T-helper 22 cell (primary cell): ENCODE results near the gene NPIPB2.

Experiments used
- DNase-seq: peaks from one replicate; pipeline ENCODE4 v3.0.0-alpha.2; 2020; ENCODE audit warnings: low read depth

NPIPB2 gene

DNA sequence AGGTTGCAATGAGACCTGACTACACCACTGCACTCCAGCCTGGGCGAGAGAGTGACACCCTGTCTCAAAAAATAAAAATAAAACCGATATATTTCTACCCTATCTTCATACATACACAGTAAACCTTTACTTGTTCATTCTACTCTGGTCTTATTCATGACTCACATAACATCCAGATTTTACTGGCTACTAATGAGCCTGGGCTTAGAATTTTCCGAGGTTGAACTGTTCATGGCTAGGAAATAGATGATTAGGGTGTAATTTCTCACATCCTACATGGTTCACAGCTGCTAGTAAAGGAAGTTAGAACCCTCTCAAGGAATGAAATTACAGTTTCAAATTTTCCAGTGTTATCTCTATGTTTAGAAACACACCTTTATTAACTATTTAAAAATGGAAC is 40.8 kb downstream of the NPIPB2 start:
- no peak for DNase-seq

DNA sequence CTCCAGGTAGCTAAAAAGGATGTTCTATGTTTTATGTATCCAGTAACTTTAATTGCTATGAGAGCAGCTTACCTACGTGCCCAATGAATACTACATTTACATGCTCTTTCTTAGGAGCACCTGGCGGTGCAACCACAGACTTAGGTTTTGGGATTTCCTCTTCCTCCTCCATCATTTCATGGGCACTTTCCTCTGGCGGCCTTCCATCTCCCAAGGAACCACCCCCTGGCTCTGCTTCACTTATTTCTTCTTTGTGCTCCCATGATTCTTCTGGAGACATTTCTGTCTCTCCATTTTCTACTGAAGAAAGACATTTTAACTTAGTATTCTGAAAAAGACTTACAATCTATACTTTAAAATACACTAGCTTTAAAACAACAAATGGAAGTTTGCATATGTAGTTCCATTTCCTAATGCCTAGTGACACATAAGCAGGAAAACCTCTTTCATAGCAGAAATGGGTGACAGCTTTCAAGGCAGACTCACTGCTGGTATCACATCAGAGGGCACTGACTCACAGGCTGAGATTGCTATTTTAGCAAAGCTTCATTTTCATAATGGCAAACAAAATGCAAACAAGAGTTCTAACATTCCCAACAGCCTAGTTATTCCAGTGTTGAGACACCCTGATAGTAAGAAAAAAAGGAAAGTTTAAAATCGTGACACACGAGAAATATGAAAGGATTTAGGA is 45.2 kb downstream of the NPIPB2 start:
- no peak for DNase-seq

DNA sequence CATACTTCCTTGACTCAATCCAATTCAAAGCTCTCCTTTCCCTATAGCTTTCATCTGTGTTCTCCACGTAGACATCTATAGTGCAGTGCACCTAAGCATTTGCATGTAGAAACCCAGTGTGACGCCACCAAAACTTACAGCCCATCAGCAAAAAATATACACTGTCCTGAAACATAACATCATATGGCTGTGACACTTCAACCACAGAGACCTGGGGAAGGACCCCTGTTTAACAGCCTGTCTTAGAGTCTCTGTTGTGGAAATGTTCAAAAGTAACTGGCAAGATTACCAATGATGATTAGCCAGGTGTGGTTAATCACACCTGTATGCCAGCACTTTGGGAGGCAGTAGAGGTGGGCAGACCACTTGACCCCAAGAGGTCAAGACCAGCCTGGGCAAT is 48.3 kb downstream of the NPIPB2 start:
- DNase-seq: no peak

DNA sequence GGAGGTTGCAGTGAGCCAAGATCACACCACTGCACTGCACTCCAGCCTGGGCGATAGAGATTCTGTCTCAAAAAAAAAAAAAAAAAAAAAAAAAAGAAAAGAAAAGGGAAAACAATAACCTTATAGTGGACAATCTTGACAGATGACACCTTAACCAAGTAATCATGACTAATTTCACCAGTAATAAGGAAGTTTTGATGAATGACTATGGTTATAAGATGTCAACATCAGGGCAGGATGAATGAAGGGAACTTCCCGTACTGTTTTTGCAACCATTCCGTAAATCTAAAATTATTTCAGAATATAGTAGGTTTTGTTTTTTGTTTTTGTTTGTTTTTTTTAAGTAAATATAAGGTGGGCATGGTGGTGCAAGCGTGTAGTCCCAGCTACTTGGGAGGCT is 49.1 kb downstream of the NPIPB2 start:
- no peak for DNase-seq

DNA sequence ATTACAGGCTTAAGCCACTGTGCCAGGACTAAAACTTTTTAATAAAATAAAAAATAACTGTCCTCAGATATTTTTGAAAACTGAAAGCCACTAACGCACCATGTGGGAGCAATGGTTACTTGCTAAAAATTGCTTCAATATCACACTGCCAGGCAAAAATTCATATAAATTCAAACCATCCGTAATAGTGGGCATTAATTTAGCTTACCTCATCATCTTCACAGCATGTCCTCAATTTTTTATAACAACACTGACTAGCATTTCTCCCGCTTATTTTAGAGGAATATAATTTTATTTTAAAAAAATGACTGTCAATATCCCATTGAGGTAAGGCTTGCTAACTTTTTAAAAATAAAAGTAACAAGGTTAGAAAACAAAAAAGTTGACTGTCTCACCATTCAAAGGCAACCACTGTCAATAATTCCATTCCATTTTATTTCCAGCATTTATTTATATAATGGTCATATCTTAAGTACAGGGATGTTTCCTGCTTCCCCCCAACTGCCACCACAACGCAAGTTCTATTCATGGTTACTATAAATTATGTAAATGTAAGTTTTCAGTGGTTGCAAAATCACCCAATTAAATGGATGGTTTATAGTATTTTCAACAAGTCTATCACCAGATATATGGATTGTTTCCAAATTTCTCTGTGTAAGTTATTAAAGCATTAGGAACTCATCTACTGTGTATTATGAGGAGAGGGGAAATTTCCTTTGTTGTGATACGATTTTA is 51.4 kb downstream of the NPIPB2 start:
- no peak for DNase-seq

DNA sequence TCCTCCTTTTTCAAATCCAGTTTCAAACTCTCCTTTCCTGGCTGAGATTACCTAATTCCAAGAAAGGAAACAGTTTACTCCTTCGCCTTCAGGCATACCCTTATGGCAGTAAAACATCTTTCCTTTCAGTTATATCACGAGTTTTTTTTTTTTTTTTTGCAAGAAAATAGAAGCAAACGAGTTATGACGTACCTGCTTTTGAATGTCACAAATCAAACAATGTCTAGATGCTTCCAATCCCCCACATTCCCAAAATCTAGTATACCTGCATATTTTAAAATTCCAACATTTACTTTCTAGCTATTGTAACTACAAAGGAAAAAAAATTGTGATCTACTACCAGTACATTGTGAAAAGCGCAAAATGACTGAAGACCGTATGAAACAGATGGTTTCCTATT is 55.0 kb downstream of the NPIPB2 start:
- DNase-seq: no peak

DNA sequence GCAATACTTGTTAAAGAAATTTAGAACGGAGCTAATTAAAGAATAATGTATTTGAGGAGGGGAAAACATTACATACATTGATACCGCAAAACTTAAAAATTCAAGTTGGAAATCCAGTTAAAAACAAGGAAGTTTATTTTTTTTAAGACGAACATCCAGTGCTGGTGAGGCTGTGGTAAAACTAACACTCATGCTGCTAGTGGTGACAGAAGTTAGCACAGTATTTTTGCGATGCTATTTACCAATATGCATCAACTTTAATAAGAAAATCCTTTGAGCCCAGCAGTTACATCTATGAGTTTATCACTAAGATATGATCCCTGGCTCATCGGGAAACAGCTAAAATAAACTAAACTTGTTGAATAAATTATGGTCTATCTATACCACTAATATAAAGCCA is 57.8 kb downstream of the NPIPB2 start:
- DNase-seq: no peak

DNA sequence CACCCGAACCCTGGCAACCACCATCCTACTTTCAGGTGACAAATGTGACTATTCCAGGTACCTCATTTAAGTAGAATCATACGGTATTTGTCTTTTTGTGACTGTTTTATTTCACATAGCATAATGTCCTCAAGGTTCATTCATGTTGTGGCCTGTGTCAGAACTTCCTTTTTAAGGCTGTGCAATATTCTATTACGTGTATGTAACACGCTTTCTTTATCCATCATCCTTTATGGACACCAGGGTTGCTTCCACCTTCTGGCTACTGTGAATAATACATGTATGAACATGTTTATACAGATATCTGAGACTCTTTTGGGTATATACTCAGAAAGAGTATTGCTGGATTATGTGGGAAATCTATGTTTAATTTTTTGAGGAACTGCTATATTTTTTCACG is 61.8 kb downstream of the NPIPB2 start:
- DNase-seq: no peak

DNA sequence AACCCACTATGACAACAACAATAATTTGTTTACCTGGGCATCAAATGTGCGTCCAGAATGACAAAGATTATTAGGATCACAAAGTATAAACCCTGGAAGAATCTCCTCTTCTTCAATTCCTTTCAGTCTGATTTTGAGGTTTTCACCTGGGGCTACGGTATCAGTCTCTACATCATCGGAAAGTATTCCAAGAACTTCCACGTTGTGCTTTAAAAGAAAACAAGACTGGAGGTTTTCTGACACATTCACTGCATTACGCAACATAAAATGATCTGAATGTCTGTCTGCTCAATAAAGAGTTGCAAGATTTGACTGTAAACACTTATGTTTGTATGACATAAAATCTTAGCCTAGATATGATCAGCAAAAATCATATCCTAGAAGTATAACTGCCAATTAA is 64.5 kb downstream of the NPIPB2 start:
- no peak for DNase-seq
